Fibroblast of lung (primary cell): ENCODE measurements around the gene CAV3.

ENCODE experiments used
- EZH2 ChIP-seq: IDR thresholded peaks from 2 replicates; pipeline ENCODE4 v1.5.1; 2012; ENCODE audit warnings: low read length, control low read depth, mild to moderate bottlenecking; ENCODE audit errors: missing control alignments
- TF ChIP-seq, protein P1 (sequence below), 2 donors: IDR thresholded peaks in 1 of 2; conservative IDR thresholded peaks in 1 of 2; 1 replicate in 1 of 2; 2 replicates in 1 of 2; pipeline ENCODE4 v1.5.1; 2011 to 2012; ENCODE audit warnings: low read length in 2 of 2, control low read depth in 1 of 2, inconsistent platforms in 1 of 2, low read depth in 1 of 2, mild to moderate bottlenecking in 1 of 2

DNA sequence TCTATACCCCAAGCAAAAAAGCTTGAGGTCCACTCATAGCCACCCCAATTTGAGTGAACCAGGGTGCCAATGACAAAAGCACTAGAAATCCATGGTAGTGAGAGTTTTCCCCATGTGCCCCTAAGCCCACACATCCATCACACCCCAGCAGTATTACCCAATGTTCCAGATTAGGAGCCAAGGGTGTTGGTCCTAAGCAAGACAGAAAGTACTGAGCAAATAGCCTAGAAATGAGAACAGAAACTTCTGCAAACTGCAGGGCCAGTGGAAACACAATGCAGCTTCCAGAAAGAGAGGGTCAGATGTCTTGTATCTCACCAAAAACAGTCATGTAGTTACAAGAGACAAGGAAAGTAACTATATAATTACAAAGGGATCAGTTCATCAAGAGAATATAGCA lies 46.7 kb downstream of the CAV3 start:
- TF ChIP-seq, protein P1, sequence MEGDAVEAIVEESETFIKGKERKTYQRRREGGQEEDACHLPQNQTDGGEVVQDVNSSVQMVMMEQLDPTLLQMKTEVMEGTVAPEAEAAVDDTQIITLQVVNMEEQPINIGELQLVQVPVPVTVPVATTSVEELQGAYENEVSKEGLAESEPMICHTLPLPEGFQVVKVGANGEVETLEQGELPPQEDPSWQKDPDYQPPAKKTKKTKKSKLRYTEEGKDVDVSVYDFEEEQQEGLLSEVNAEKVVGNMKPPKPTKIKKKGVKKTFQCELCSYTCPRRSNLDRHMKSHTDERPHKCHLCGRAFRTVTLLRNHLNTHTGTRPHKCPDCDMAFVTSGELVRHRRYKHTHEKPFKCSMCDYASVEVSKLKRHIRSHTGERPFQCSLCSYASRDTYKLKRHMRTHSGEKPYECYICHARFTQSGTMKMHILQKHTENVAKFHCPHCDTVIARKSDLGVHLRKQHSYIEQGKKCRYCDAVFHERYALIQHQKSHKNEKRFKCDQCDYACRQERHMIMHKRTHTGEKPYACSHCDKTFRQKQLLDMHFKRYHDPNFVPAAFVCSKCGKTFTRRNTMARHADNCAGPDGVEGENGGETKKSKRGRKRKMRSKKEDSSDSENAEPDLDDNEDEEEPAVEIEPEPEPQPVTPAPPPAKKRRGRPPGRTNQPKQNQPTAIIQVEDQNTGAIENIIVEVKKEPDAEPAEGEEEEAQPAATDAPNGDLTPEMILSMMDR (conservative IDR thresholded peaks at IDR 0.05 in 1 of 2, IDR thresholded peaks at IDR 0.05 in 1 of 2; ENCODE audit: low read depth in 1 of 2, low read length in 2 of 2): no peak
- TF ChIP-seq EZH2: no peak
